Right lobe of liver (tissue), 6 donors: ENCODE data around the gene SMIM36. TPM values are rescaled to one million over a fixed set of nuclear protein-coding genes. Genes with fewer than 3 reads are reported as not detected.

ENCODE experiments used
- ATAC-seq, 4 donors: fragments of 200-7000 bp; cut with Tn5 transposase; one replicate each; pipeline ENCODE4 v1.9.1; 2020; ENCODE audit warnings: mild to moderate bottlenecking in 4 of 4, moderate library complexity in 4 of 4
- DNase-seq, 3 donors: peaks; one replicate each; pipeline ENCODE4 v3.0.0-alpha.2; 2020
- H3K27ac ChIP-seq, 3 donors: fragments of 200-600 bp; one replicate each; pipeline ENCODE4 v1.8.0; 2022
- H3K27me3 ChIP-seq, 2 donors: fragments of 200-600 bp; one replicate each; pipeline ENCODE4 v1.8.0; 2022
- H3K36me3 ChIP-seq, 4 donors: fragments of 200-600 bp; sonication (generic) in 1 of 4; one replicate each; pipeline versions ENCODE4 v1.5.1 to v1.8.0; 2017 to 2022; ENCODE audit warnings: control low read depth in 1 of 4
- H3K4me1 ChIP-seq, 4 donors: fragments of 200-600 bp; sonication (generic) in 1 of 4; one replicate each; pipeline versions ENCODE4 v1.5.1 to v1.8.0; 2017 to 2022; ENCODE audit warnings: control low read depth in 1 of 4
- H3K4me3 ChIP-seq, 3 donors: fragments of 200-600 bp; one replicate each; pipeline ENCODE4 v1.8.0; 2022
- H3K9me3 ChIP-seq, 4 donors: fragments of 200-600 bp; sonication (generic) in 1 of 4; one replicate each; pipeline versions ENCODE4 v1.5.1 to v1.8.0; 2017 to 2022; ENCODE audit warnings: control low read depth in 1 of 4
- CTCF ChIP-seq, 4 donors: fragments of 200-600 bp in 3 of 4; fragments of 450-650 bp in 1 of 4; IDR thresholded peaks; one replicate each; pipeline versions ENCODE4 v1.5.1 to v1.8.0; 2016 to 2022; ENCODE audit warnings: antibody characterized with exemption in 4 of 4, mild to moderate bottlenecking in 2 of 4
- POLR2A ChIP-seq: fragments of 450-650 bp; IDR thresholded peaks from one replicate; pipeline ENCODE4 v1.6.1; 2017; ENCODE audit warnings: antibody characterized with exemption, mild to moderate bottlenecking
- WGBS: methylation state at CpG from one replicate; pipeline ENCODE4 v1.1.6; 2018; ENCODE audit warnings: low coverage, low lambda C conversion rate; ENCODE audit not compliant: insufficient coverage; ENCODE audit errors: missing lambda C conversion rate; 5-methylcytosine and 5-hydroxymethylcytosine counted together
- intact Hi-C, 2 donors: fragments of 100-400 bp; cut with DNase I; formaldehyde crosslinking; loops; one replicate each; pipeline versions ENCODE4 v1.11.2 to v1.14.1; 2022
- small RNA-seq, 2 experiments: library from RNA; depleted of rRNA; stranded (forward); fragments of <200 nt; gene quantifications; one replicate each; pipeline ENCODE3, GENCODE V24; 2016
- total RNA-seq, 6 experiments: library from RNA; depleted of rRNA in 2 of 6; stranded (reverse); fragments of >200 nt in 2 of 6; fragmentation: NEBNext Ultra II Directional in 3 of 6; extraction: Animal tissue kit (Norgen Biotek cat#: 25700) in 3 of 6; gene quantifications; one replicate each; pipeline versions ENCODE4 v1.1.0 to v1.2.4, GENCODE V29; 2016 to 2023
- donor health status: DM: no; HTN: yes; CAD: no.
- donor health status: DM: no; HTN: no; CAD: no.
- donor health status: DM: no; HTN: no; CAD: no.
- donor health status: DM: no; HTN: yes; CAD: no.
- donor health status: DM: no; HTN: yes; CAD: no.

The SMIM36 gene
- total RNA-seq, 6 experiments from 2014 or later: not detected

DNA sequence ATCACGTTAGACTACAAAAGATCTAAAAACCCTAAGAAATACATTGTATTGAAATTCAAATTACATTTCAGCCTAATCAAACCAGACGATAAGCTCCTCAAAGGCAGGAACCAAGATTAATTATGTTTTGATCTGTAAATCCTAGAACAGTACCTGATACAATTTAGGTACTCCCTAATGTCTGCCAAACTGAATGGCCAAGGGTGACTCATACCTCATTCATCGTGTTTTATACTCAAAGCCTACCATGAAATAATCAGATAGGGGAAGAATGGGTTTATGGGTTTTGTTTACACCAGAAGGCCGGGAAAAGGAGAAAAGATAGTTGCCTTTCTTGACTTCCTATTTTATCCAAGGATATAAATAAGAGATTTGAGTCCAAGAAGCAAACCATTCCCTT is 108.9 kb downstream of the SMIM36 start:
- ATAC-seq: no peak
- intact Hi-C loops: no loop called here
- DNase-seq: no peak
- H3K4me1 ChIP-seq: peaks cover 0 to 5% (median under 1%) of the 10 kb centered on the region in 4 donors
- TF ChIP-seq CTCF (IDR thresholded peaks at IDR 0.05) (no peak), POLR2A (no peak)
- no peaks in the 10 kb centered on the region for H3K27me3 ChIP-seq
- H3K4me3 ChIP-seq: no peak overlapping the region
- 80% methylated on average over 4 of the region's 4 CpGs for WGBS
- no peaks in the 10 kb centered on the region for H3K9me3 ChIP-seq
- no peak overlapping the region for H3K27ac ChIP-seq
- peaks cover 0 to 3% (median 0%) of the 10 kb centered on the region in 4 donors for H3K36me3 ChIP-seq

Small RNA genes lying within 50 kb of the gene (small RNA-seq; reads per million reads assigned to genes)
- gene RNU6-1249P: 0 to 0.29 reads per million in 2 experiments

Other genes with a start within 250 kb of the SMIM36 start
- 10 to 100 TPM; 16.4 to 96.9 (median 42.6) TPM for gene HLF, start 246.5 kb downstream of the SMIM36 start, total RNA-seq
- gene MMD, start 89.6 kb downstream of the SMIM36 start, total RNA-seq: 10 to 100 TPM in 4 of 6 experiments, 1 to 10 TPM in 2; 2.8 to 17.2 (median 12.4) TPM
- gene TMEM100, start 211.4 kb upstream of the SMIM36 start, total RNA-seq: 1 to 10 TPM; 1.8 to 8.3 (median 4.5) TPM
- gene PCTP, start 239.6 kb upstream of the SMIM36 start, total RNA-seq: 10 to 100 TPM; 27.4 to 82.6 (median 68.1) TPM